Mucosa of stomach (tissue), 1 donor: ENCODE results near the gene ORAI2.
"Not testable (repeated sequence)": the region's sequence is repeated elsewhere in the genome, so short reads cannot be mapped to it uniquely, and the experiment has no call there.

Experiments used
- H3K27me3 ChIP-seq: one replicate; pipeline ENCODE4 v1.7.0; 2013; ENCODE audit warnings: mild to moderate bottlenecking, low read length; ENCODE audit not compliant: control insufficient read depth, insufficient read depth
- H3K36me3 ChIP-seq: one replicate; pipeline ENCODE4 v1.7.0; 2013; ENCODE audit warnings: low read length; ENCODE audit not compliant: control insufficient read depth, insufficient read depth
- H3K4me1 ChIP-seq: one replicate; pipeline ENCODE4 v1.7.0; 2013; ENCODE audit warnings: mild to moderate bottlenecking, low read length; ENCODE audit not compliant: control insufficient read depth, insufficient read depth
- H3K4me3 ChIP-seq: one replicate; pipeline ENCODE4 v1.7.0; 2013; ENCODE audit warnings: low read length
- H3K9ac ChIP-seq: one replicate; pipeline ENCODE4 v1.7.0; 2013; ENCODE audit warnings: mild to moderate bottlenecking, low read length, moderate library complexity
- H3K9me3 ChIP-seq: one replicate; pipeline ENCODE4 v1.7.0; 2013; ENCODE audit warnings: mild to moderate bottlenecking, low read length, moderate library complexity; ENCODE audit not compliant: control insufficient read depth
- donor health status: Pancreatic carcinoma.

The ORAI2 gene

DNA sequence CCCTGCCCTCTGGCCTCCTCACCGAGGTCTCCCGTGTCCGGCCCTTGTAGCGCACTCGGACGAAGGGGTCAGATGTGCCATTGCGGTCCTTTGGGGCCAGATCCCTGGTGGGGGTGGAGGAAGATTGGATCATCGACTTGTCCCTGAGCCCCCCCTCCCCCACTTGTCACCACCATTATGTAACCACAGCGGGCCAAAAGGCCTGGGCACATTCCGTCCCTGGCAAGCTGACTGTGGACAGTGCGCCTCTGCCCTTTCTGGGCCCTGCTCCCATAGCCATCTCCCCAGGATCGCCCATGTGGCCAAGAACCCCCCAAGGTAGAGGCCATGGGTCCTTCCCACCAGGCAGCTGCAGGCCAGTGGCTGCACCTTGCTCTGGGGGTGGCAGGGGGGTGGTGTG, 69.8 kb downstream of the ORAI2 start:
- not testable (repeated sequence) for H3K4me3 ChIP-seq, H3K27me3 ChIP-seq, H3K9ac ChIP-seq, H3K9me3 ChIP-seq, H3K4me1 ChIP-seq, H3K36me3 ChIP-seq

GRCh38 chr7:102505298-102506185, 72.2 kb downstream of the ORAI2 start:
- H3K4me1 ChIP-seq, H3K4me3 ChIP-seq, H3K27me3 ChIP-seq, H3K9me3 ChIP-seq, H3K36me3 ChIP-seq, H3K9ac ChIP-seq: not testable (repeated sequence)
